ENCODE data around the gene GPR12.

- TF ChIP-seq EZH2 (IDR thresholded peaks at IDR 0.05; ENCODE audit: borderline replicate concordance, insufficient read depth, low read length, poor library complexity, severe bottlenecking): no peak
- no peak for TF ChIP-seq CTCF (IDR thresholded peaks at IDR 0.05; ENCODE audit: poor library complexity, severe bottlenecking)
- TF ChIP-seq TAF1 (IDR thresholded peaks at IDR 0.05; ENCODE audit: low read depth): no peak
- no peak for TF ChIP-seq RAD21 (conservative IDR thresholded peaks at IDR 0.05)
- no peak for TF ChIP-seq POLR2AphosphoS5 (IDR thresholded peaks at IDR 0.05)
Measured at GRCh38 chr13:26756961-26757360, 3.6 kb downstream of the GPR12 start.
